Amniotic stem cell (primary cell): Measurements from ENCODE around the gene LGR6.

Experiments
- DNase-seq: peaks from one replicate; lab custom pipeline; 2025; lab: John Stamatoyannopoulos, UW

LGR6 gene

DNA sequence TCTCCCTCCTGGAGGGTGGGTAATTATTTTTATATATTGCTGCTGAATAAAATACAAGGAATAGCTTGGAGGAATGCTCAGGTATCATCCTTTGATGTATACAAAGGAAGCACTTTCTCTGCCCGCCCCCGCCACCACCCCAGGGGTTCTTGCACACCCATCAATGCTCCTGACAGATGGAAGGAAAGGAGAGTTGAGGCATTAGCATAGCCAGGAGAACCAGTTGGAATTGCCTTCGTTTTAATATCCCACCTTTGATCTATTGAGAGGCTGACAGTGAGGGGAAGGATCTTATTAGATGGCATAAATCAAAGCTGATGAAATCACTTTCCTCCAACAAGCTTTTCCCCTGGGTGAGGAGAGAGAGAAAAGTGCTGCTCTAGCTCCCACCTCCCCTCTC lies 71.1 kb downstream of the LGR6 start:
- no peak for DNase-seq

DNA sequence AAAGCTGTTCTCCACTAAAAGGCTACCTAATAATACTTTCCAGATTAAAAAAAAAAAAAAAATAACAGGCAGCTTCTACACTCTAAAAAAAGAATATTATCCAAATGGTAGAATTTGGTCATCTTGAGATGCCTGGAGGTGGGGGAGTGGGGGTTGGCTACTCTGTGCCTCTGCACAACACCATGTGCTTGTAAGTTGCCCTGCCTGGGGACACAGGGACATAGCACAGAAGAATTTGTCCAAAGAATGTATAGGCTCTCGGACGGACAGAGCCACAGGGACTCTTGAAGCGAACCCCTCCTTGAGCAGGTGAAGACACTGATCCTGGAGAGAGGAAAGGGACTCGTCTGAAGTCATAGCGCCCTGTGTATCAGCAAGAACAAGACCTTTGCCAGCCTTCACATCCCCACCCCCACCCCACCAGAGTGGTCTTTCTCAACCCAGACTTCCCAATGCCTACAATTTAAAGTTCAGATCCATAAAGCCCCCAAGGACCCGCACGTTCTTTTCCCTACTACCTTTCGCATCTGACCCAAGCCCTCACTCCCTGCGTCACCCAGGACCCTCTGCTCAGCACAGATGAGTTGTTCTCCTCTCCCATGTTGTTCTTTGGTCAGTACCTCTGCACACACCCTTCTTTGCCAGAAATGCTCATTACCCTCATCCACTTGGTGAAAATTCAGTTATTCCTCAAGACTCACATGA lies 72.6 kb downstream of the LGR6 start:
- no peak for DNase-seq

DNA sequence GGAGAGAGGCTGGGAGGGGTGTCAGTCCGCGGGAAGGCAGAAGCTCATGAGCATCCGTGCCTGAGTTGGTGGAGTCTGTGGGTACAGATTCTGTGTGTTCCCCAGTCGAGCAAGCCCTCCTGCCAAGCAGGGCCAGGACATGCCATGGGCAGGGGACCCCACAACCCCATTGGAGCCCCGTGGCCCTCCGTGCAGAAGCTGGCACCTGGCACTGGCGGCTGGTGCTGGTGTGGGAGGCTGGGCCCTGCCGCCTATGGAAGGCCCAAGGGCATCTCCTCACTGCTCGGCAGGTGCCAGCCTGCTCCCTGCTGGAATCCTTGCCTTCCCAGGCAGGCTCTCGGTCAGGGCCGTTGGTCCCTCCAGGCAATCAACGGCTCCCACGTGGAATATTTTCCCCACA lies 74.4 kb downstream of the LGR6 start:
- no peak for DNase-seq

DNA sequence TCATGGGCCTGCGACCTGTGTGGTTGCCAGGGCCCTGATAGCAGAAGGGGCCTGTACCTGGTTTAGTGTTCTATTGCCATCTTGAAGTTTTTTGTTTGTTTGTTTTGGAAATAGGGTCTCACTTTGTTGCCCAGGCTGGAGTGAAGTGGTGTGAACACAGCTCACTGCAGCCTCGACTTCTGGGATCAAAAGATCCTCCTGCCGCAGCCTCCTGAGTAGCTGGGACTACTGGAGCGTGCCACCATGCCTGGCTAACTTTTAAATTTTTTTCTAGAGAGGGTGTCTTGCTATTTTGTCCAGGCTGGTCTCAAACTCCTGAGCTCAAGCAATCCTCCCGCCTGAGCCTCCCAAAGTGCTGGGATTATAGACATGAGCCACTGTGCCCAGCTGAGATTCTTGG lies 75.2 kb downstream of the LGR6 start:
- DNase-seq, result no peak

DNA sequence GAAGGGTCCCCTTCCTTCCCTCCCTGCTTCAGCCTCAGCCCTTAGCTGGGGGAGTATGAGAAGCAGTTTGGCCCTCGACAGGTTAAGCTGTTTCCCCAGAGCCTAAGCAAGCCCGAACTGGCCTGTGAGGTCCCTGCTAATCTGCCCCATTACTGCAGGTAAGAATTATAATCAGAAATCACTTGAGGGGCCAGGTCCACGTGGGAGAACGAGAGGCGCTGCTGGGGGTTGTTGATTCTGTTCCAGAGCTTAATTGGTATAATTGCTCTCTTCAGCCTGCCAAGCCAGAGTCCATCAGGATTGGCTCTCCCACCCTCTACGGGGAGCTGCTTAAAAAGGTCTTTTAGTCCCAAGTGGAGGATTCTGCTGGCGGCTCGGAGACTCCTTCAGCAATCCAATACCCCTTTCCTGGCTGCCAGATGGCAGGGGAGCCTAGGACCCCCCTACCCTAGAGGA lies 77.3 kb downstream of the LGR6 start:
- DNase-seq, result no peak

DNA sequence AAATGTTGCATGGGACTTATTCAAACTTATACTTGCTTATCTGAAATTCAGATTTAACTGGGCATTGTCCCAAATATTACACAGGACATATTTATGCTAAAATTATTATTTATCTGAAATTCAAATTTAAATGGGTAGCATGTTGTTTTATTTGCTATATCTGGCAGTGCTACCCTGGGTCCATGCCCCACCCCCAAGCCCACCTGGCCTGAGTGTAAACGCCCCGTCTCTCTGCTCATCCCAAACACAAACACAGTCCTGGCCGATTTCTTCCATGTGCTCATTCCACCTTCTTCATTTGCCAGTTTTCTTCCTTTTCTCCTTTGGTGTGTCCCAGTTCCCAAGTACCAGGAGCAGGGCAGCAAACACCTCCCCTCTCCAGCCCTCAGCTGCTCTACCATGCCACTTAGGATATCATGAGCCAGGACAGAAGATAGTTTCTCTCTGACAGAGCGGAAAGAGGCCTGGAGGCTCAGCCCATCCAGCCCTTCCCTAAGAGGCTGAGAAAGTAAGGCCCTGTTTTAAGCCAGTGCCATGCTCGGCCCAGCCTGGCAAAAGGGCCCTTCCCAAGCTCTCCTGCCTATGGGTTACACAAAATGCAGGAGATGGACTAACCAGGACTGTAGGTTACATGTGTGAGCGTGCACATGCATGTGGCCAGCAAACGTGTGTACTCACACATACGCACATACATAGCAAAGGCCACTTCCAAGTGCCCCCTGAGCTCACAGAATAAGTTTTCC lies 78.7 kb downstream of the LGR6 start:
- no peak for DNase-seq

DNA sequence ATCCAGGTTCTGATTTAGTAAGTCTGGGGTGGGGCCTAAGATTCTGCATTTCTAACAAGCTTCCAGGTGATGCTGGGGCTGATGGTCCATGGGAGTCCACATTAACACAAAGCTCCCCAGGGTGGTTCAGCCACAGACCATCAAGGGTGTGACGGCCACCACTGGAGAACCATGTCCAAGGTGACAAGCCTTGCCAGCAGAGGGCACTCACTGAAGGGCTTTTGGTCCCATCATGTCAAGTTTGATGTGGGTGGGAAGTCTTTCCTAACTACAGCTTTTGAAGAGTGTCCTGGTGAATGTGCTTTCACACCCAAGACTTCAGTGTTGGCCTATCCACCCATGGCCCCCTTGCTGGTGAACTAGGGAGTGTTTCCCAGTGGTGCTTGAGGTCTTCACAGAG lies 81.0 kb downstream of the LGR6 start:
- no peak for DNase-seq

DNA sequence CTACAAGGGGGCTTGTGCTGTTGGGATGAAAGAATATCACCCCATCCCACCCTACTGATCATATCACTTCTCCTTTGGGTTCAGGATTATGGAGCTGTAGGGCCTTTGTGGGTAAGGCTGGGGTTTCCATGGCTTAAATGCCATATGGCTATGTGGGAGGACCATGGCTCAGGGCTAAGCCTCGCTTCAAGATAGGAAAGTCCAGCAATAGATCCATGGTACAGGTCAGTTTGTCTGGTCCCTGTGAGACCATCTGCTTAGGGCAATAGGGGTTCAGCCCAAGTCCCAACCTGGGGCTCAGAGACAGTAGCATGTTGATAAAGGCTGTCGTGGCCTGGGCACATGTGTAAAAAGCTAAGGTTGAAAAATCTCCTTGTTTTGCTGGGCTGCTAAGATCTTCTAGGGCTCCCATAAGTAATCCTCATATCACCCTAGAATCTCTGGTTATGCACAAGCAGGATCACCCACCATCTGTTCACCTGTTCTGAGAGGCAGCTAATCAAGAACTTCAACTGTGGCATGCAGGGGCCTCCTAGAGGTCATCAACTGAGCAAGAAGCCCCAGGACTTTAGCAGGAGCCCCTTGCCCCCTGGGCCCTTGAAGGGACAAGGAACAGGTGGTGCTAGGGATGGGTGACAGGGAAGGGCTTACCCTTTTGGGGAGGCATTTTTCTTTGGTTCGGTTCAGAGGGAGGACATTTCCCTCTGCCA lies 81.6 kb downstream of the LGR6 start:
- no peak for DNase-seq

DNA sequence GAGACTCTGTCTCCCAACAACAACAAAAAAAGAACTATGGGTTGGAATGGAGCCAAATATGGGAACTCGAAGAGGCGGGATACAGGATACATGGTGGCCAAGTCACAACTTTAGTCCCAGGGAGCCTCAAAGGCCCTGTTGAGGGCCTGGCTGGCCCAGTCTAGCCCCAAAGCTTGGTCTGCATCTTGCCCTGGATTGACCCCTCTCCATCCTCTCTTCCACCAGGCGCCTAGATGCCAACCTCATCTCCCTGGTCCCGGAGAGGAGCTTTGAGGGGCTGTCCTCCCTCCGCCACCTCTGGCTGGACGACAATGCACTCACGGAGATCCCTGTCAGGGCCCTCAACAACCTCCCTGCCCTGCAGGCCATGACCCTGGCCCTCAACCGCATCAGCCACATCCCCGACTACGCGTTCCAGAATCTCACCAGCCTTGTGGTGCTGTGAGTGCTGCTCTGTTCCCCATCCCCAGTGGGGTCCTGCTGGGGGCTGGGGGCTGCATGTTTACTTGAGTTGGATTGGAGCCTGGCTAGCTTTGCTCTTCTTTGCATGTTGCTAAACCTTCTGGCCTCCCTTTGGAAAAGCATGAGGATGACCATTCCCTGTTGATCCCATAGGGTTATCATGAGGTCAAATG lies 82.6 kb downstream of the LGR6 start:
- DNase-seq, result no peak

DNA sequence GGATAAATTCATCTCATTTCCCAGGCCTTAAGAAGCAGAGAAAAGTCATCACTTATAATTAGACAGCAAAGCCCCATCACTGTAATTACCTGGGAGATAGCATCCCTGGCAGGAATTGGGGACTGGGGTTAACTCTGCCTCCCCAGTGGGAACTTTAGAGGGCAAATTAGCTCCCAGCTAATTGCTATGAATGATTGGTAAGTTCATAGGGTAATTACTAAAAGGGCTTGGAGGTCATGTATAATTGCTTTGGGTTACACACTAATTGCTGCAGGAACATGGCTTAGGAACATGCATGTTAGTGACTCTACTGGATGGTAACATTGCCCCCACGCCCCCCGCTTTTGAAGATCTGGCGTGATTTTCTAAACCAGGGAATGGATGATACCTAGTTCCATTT lies 83.3 kb downstream of the LGR6 start:
- no peak for DNase-seq

DNA sequence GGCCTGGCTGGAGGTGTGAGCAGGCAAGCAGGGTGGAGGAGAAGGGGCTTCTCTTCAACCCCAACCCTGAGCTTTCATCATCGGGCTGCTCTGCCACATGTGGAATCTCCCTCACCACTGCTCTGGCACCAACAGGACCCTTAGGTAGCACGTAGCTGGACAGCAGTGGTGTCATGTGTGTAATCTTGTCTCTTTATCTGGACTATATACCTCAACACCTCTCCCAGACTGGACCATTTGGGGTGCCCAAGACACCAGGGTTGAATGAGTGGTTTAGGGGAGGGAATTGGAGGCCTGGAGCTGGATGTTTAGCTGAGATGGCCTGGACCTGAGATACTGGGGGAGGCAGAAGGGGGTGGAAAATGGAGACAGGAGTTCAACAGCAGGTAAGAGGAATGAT lies 85.2 kb downstream of the LGR6 start:
- DNase-seq, result no peak

DNA sequence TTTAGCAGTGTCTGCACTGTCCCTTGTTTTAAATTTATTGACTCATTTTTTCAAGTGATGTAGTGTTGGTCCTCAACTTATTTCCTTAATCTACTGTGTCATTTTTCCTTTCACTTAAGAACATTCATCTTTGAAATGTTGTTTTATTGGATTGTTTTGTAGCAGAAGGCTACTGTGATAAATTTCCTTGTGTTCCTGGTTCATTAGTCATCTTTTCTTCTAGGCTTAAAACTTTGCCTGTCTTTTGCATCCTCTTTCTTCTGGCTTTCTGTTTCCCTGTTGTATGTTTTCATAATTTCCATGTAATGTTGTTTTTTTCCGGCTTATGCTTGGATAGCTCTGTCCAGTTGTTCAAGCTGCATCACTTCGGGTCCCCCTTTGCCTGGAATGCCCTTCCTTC lies 86.2 kb downstream of the LGR6 start:
- no peak for DNase-seq

DNA sequence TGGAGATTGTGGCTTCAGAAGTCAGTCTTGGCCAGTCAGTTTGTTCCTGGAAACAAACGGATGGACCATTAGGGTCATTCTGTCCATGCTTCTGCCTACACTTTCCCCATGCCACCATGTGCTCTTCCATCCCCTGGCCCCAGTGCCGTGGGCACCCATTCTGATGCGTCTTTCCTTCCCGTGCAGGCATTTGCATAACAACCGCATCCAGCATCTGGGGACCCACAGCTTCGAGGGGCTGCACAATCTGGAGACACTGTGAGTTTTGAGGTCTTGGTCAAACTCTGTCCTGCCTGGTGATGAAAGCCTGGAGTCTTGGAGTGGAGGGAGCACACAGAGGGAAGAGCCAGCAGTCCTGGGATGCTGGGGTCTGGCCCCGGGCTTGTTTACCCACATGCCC lies 87.0 kb downstream of the LGR6 start:
- DNase-seq, result no peak

DNA sequence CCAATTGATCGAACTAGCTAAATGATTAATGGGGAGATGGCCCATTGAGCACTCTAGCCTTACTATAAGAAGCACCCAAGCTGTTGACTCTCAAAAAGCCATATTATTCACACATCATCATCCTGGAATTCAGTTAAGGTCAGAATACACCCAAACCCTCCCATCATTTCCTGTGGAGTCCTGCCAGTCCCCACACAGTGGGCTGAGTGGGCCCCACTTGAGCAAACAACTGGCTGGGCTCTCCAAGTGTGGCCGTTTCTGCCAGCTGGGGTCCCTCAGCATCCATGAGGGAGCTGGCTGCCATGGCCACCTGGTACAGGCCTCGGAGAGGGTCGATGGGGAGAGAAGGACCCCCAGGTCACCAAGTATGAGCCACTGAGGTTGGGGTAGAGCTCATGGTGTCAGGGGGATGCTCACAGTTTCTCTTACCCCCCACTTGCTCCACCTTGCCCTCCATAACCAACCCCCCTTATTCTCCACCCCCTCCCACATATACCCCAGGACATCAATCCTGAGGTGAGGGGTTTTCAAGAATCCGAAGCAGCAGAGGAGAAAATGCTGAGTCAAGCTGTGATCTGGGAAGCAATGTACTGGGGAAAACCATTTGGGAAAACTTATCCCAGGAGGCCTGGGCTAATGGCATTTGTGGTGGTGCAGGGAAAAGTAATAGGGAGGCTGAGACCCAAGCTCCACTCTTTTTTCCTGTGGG lies 87.9 kb downstream of the LGR6 start:
- DNase-seq, result no peak

DNA sequence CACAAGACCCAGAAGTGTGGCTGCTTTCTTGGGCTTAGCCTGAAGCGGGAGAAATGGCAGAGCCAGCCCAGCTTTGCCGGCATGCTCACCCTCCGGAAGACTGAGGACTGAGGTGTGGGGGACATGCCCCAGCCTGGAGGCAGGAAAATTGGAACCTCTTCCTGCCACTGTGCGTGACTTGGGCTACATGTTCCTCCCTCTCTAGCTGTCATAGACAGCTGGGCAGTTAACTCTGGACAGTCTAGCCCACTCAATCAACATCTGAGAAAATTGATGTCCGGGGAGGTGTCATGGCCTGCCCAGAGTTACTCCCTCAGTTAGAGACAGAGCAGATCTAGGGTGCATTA lies 88.4 kb downstream of the LGR6 start:
- no peak for DNase-seq

DNA sequence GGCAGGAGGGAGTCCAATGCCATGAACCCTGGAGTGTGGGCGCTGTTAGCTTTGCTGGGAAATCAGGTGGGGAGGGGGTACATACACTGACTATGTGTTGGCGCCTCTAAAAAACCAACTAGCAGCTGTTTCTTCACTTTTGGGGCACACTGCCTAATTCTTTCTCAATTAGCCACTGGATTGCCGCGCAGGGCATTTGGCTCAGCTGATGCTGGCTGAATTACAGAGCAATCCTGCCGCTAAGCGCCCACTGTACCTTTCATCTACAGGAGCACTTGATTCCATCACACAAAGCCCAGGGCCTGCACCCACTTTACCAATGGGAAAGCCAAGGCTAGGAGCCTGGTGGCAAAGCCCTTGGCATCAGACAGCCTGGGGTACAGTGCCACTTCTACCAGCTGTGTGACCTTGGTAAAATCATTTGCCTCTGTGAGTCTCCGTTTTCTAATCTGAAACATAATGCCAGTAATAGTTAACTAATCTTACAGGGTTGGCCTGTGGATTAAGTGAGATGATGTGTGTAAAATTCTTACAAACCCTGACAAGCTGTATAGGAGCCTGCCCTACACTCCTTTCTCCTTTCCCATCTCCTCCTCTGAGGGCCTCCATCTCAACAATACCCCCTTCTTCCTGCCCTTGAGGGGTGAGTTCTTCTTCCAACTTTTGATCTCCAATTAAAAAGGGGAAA lies 89.1 kb downstream of the LGR6 start:
- DNase-seq, result no peak

DNA sequence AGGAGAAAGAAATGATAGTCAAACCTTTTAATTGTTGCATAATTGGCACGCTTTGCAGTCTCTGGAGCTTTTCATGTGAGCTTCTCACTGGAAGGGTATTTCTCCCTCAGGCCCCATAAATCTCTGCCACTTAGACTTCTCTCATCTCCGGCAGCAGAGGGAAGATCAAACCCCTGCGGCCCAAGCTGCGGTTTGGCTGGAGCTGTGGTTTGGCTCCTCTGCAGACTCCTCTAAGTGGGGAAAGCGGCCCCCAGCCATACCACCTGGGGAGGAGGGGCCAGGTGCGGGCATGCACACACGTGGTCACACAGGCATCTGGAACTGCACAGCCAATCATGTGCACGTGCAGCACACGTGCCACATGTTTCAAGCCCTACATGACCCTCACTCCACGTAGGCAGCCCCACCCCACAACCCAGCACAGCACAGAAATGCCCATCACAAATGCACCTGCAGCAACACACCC lies 89.8 kb downstream of the LGR6 start:
- DNase-seq, result no peak

DNA sequence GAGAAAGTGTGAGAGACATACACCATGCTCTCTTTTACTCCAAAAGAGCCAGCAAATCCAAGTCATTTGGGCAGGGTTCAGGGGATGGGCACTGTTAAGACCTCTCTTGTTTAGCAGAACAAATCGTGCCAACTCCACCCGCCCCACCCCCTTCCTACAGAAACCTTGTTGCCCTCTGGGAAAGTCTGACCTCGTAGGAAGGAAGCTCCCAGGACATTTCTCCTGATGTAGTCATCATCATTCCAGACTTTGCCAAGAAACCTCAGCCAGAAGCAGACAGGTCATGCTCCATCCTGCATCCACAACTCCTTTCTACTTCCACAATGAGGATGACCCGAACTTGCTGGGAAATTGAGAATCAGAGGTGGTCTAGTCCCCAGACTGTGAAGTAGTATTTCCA lies 90.4 kb downstream of the LGR6 start:
- no peak for DNase-seq

DNA sequence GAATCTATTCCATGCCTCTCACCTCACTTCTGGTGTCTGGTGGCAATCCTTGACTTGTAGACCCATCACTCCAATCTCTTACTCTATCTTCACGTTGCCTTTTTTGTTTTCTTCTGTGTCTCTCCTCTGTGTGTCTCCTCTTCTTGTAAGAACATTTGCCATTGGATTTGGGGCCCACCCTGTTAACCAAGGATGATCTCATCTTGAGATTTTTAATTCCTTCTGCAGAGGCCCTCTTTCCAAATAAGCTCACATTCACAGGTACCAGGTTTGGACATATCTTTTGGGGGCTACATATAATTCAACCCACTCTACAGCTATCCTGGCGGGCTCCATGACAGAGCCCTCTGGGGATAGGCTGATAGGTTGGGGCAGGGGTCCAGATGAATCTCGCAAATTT lies 92.3 kb downstream of the LGR6 start:
- no peak for DNase-seq

DNA sequence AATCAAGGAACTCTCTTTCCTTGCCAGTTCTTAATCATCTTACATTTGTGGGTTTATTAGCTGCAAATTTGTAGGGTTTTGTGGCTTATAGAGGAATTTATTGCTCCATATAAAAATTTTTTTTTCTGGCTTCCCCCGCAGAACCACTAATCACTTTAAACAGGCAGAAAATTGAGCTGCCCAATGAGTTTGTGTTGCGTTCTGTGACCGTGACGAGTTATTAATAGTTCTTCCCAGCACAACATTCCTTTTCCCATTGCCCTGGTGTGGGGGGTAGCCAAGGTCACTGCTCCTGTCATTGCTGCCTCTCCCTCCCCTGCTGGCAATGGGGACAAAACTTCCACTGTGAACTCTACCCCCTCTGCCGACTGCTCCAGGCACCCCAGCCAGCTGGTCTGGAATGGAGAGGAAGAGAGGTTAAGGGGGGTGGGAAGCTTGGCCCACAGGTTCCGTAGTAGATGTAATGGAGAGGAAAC lies 93.1 kb downstream of the LGR6 start:
- no peak for DNase-seq

DNA sequence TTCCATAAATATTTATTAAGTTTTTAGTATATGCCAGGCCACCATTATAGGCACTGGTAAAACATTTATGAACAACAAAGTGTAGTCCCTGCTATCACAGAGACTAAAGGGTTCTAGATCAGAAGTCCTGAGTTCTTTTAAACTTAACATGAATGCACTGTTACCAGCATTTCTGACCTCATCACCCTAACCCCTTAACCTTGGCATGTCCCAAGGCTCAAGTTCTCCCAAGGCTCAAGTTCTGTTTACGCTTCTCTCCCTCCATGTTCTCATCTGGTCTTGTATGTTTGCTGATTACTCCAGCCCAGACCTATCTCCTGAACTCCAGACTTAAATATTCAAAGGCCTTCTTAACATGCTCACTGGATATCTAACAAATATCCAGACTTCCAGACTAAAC lies 93.6 kb downstream of the LGR6 start:
- DNase-seq, result no peak
